Tibial nerve (tissue), 4 donors: ENCODE data around the gene FMNL2. TPM values are rescaled to one million over a fixed set of nuclear protein-coding genes. Genes with fewer than 3 reads are reported as not detected.

Experiments
- DNase-seq, 2 donors: peaks; one replicate each; pipeline ENCODE4 v3.0.0-alpha.2; 2019; ENCODE audit warnings: low spot score in 2 of 2
- H3K27ac ChIP-seq, 4 donors: fragments of 200-600 bp; sonication (generic) in 3 of 4; one replicate each; pipeline ENCODE4 v1.5.1; 2017 to 2019; ENCODE audit warnings: mild to moderate bottlenecking in 1 of 4
- H3K27me3 ChIP-seq, 2 donors: fragments of 200-600 bp; sonication (generic) in 1 of 2; one replicate each; pipeline versions ENCODE4 v1.5.1 to v1.6.0; 2017 to 2019
- H3K36me3 ChIP-seq, 3 donors: fragments of 200-600 bp; sonication (generic); one replicate each; pipeline ENCODE4 v1.5.1; 2018 to 2019
- H3K4me1 ChIP-seq, 4 donors: fragments of 200-600 bp; sonication (generic) in 3 of 4; one replicate each; pipeline ENCODE4 v1.5.1; 2017 to 2019
- H3K4me3 ChIP-seq, 4 donors: fragments of 200-600 bp; sonication (generic) in 3 of 4; one replicate each; pipeline ENCODE4 v1.5.1; 2017 to 2019; ENCODE audit warnings: mild to moderate bottlenecking in 1 of 4, moderate library complexity in 1 of 4
- H3K9me3 ChIP-seq, 4 donors: fragments of 200-600 bp; sonication (generic) in 3 of 4; one replicate each; pipeline ENCODE4 v1.5.1; 2017 to 2019
- EP300 ChIP-seq, 2 donors: sonication (generic); formaldehyde crosslinking; IDR thresholded peaks; one replicate each; pipeline ENCODE4 v1.6.1; 2017; ENCODE audit warnings: antibody characterized with exemption in 2 of 2, mild to moderate bottlenecking in 1 of 2
- POLR2A ChIP-seq, 2 donors: fragments of 450-650 bp; IDR thresholded peaks; one replicate each; pipeline ENCODE4 v1.6.1; 2017; ENCODE audit warnings: antibody characterized with exemption in 2 of 2, mild to moderate bottlenecking in 2 of 2, moderate library complexity in 2 of 2
- WGBS, 2 donors: methylation state at CpG; one replicate each; pipeline ENCODE4 v1.1.5; 2018; 5-methylcytosine and 5-hydroxymethylcytosine counted together
- total RNA-seq, 4 donors: library from RNA; depleted of rRNA; stranded (reverse); fragments of >200 nt; gene quantifications; one replicate each; pipeline ENCODE4 v1.1.0, GENCODE V29; 2016
- TF ChIP-seq, protein P1 (sequence below), 5 experiments: fragments of 200-600 bp in 3 of 5; fragments of 450-650 bp in 2 of 5; sonication (generic) in 3 of 5; IDR thresholded peaks; one replicate each; pipeline ENCODE4 v1.5.1; 2016 to 2019; ENCODE audit warnings: antibody characterized with exemption in 5 of 5, mild to moderate bottlenecking in 3 of 5, moderate library complexity in 2 of 5

The FMNL2 gene
- total RNA-seq, 4 donors from 2014 or later, result 94.5 to 131 (median 98.1) TPM

DNA sequence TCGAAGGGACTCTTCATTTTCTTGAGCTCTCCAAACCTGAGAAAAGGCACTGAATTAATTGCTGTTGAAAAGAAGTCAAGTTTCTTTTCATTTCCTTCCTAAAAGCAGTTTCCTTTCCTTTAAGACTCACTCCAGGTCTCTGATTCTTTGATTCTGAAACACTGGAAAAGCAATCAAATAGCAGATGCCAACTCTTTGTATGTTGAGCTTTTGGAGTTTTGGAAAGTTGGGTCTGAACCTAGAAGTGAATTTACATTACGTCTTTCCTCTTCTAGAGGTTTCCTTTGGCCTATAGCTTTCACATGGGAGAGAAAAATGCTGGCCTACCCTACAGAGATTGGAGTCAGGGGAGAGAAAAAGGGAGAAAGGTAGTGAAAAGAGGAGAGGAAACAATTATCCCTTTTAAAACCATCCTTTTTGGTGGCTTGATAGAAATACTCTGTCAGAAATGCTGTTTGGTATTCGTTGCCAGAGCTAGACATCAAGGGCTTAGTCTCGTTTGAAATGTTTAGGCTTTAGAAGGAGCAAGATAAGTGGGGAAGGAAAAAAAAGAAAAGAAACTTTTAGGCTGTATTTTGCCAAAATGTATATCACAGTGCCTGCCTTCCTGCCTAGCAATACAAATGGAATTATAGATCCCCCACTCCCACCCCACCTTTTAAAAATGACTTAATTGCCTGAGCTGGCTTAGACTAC is 194.6 kb downstream of the FMNL2 start:
- Histone ChIP-seq H3K36me3 (no peaks in the 10 kb centered on the region), H3K27ac (peak overlapping the region in 1 of 4 donors; percentile 27), H3K27me3 (no peaks in the 10 kb centered on the region), H3K4me3 (no peak overlapping the region), H3K9me3 (no peaks in the 10 kb centered on the region), H3K4me1 (peaks cover 0 to 46% (median 2%) of the 10 kb centered on the region in 4 donors)
- 80 to 83% methylated on average over 4 of the region's 4 CpGs for WGBS, 2 donors
- no peak for DNase-seq
- no peak for TF ChIP-seq EP300 (IDR thresholded peaks at IDR 0.05)
- TF ChIP-seq POLR2A (IDR thresholded peaks at IDR 0.05), result no peak
- TF ChIP-seq, protein P1, sequence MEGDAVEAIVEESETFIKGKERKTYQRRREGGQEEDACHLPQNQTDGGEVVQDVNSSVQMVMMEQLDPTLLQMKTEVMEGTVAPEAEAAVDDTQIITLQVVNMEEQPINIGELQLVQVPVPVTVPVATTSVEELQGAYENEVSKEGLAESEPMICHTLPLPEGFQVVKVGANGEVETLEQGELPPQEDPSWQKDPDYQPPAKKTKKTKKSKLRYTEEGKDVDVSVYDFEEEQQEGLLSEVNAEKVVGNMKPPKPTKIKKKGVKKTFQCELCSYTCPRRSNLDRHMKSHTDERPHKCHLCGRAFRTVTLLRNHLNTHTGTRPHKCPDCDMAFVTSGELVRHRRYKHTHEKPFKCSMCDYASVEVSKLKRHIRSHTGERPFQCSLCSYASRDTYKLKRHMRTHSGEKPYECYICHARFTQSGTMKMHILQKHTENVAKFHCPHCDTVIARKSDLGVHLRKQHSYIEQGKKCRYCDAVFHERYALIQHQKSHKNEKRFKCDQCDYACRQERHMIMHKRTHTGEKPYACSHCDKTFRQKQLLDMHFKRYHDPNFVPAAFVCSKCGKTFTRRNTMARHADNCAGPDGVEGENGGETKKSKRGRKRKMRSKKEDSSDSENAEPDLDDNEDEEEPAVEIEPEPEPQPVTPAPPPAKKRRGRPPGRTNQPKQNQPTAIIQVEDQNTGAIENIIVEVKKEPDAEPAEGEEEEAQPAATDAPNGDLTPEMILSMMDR (IDR thresholded peaks at IDR 0.05), result no peak

DNA sequence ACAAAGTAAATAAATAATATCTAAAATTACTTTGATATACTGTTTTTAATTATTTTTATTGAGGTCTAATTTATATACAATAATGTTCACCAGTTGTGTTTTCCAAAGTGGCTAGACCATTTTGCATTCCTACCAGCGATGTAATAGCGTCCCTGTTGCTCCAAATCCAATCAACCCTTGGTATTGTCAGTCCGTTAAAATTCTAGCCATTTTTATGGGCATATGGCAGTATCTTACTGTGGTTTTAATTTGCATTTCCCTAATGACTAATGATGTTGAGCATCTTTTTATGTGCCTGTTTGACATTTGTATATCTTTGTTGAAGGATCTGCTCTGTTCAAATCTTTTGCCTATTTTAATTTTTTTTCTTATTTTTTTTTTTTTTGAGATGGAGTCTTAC is 197.3 kb downstream of the FMNL2 start:
- H3K4me1 ChIP-seq, result peaks cover 0 to 58% (median 12%) of the 10 kb centered on the region in 4 donors
- 90 to 93% methylated on average over 3 of the region's 3 CpGs for WGBS, 2 donors
- no peaks in the 10 kb centered on the region for H3K9me3 ChIP-seq
- H3K27ac ChIP-seq, result no peak overlapping the region
- H3K4me3 ChIP-seq, result no peak overlapping the region
- no peak for TF ChIP-seq POLR2A (IDR thresholded peaks at IDR 0.05)
- no peak for TF ChIP-seq EP300 (IDR thresholded peaks at IDR 0.05)
- TF ChIP-seq, protein P1 (IDR thresholded peaks at IDR 0.05), result no peak
- no peak for DNase-seq
- no peaks in the 10 kb centered on the region for H3K27me3 ChIP-seq
- H3K36me3 ChIP-seq, result no peaks in the 10 kb centered on the region

DNA sequence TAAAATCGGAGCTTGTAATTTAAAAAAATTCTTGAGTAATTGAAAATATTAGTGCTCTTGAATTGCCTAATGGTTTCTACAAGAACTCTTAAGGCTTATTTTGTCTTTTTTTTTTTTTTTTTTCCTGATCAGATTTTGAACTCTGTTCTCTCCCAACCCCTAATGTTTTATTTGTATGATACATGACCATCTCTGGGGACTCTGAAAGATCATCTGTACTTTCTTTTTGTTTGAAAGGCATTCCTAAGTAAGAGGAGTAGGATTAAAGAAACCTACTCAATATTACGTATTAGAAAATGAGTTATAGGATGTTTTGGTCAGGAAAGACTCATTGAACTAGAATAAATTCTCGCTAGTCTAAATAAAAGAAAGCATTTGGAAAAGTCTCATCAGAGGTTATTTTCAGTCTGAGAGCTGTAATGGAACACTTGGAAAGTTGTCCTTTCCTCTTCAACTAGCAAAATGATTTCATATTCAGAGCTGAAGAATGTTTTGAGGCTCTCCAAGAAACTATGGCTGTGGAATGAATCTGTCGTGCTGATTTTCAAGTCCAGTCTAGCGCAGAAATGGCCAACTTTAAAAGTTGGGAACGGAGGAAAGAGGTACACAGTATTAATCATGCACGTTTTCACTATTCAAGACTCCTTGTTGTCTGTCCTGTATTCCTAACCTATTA is 199.6 kb downstream of the FMNL2 start:
- no peaks in the 10 kb centered on the region for H3K36me3 ChIP-seq
- peaks cover 0 to 61% (median 12%) of the 10 kb centered on the region in 4 donors for H3K4me1 ChIP-seq
- H3K27me3 ChIP-seq, result no peaks in the 10 kb centered on the region
- TF ChIP-seq POLR2A (IDR thresholded peaks at IDR 0.05) (no peak), EP300 (IDR thresholded peaks at IDR 0.05) (no peak)
- TF ChIP-seq, protein P1 (IDR thresholded peaks at IDR 0.05), result no peak
- H3K9me3 ChIP-seq, result no peaks in the 10 kb centered on the region
- H3K27ac ChIP-seq, result peak overlapping the region in 2 of 4 donors; percentile 1 to 66
- H3K4me3 ChIP-seq, result no peak overlapping the region
- no peak for DNase-seq
- 44 to 45% methylated on average over 7 of the region's 7 CpGs for WGBS, 2 donors

DNA sequence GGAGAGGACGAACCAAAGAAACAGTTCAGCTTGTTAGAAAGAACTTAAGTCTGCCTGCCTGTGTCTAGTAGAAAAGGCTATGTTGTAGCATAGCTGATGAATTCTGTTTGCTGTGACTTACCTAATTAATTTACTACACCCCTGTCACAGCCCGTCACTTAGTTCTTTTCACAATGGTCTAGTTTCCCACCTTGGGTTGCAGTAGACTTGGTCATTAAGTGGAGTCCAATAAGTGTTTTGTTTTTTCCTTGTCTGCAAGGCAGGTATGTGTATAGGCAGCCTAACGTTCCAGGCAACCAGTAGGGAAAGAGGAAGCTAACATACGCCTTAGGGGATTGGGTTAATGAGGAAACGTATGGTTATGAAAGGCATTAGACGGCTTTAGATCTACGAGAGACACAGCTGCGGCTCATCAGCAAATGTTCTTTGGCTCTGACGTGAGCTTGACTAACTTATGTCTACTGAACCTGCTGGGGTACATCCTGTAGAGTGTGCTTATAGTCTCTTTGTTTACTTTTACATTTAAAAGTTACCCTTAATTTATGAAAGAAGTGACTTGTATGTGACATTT is 202.2 kb downstream of the FMNL2 start:
- peaks cover 0 to 45% (median 12%) of the 10 kb centered on the region in 4 donors for H3K4me1 ChIP-seq
- no peak overlapping the region for H3K4me3 ChIP-seq
- H3K27me3 ChIP-seq, result no peaks in the 10 kb centered on the region
- H3K27ac ChIP-seq, result peak overlapping the region in 1 of 4 donors; percentile 31
- no peaks in the 10 kb centered on the region for H3K9me3 ChIP-seq
- DNase-seq, result no peak
- no peaks in the 10 kb centered on the region for H3K36me3 ChIP-seq
- TF ChIP-seq EP300 (IDR thresholded peaks at IDR 0.05), result peak in 1 of 2 donors; percentile 23
- TF ChIP-seq, protein P1 (IDR thresholded peaks at IDR 0.05), result no peak
- no peak for TF ChIP-seq POLR2A (IDR thresholded peaks at IDR 0.05)
- WGBS, 2 donors, result 66 to 81% methylated on average over 9 of the region's 9 CpGs

DNA sequence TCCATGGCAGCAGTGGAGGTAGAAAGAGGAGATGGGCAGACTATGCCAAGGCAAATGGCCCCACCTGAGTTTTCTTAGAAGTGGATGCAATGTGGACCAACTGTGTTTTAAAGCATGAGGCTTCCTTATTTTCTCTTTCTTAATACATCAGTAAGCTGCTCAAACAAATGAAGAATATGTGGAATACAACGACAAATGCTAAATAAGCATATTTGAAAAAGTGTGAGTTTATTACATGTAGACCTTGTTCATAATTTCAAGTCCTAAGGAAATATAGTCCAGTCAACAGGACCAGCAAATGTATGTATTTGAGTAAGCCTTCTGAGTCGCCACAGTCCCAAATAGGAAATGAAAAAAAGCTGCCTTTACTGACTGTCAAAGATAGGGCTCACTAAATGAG is 204.4 kb downstream of the FMNL2 start:
- H3K27me3 ChIP-seq, result no peaks in the 10 kb centered on the region

More for the DNA sequence above, 204.4 kb downstream of the FMNL2 start:
- peaks cover 0 to 49% (median 17%) of the 10 kb centered on the region in 4 donors for H3K4me1 ChIP-seq
- H3K27ac ChIP-seq, result no peak overlapping the region
- TF ChIP-seq POLR2A (IDR thresholded peaks at IDR 0.05) (no peak), EP300 (IDR thresholded peaks at IDR 0.05) (no peak)
- TF ChIP-seq, protein P1 (IDR thresholded peaks at IDR 0.05), result no peak
- no peak for DNase-seq
- 95 to 96% methylated on average over 2 of the region's 2 CpGs for WGBS, 2 donors
- H3K36me3 ChIP-seq, result no peaks in the 10 kb centered on the region
- no peaks in the 10 kb centered on the region for H3K9me3 ChIP-seq
- H3K4me3 ChIP-seq, result no peak overlapping the region
